K562 (cell line): ENCODE measurements around the gene PPP1CC. TPM values are rescaled to one million over a fixed set of nuclear protein-coding genes. Genes with fewer than 3 reads are reported as not detected.

ENCODE experiments used
- ATAC-seq: fragments of 200-7000 bp; cut with Tn5 transposase; 3 replicates; pipeline ENCODE4 v1.9.1; 2020; ENCODE audit warnings: moderate library complexity
- BruUV-seq: library from RNA; stranded (reverse); fragments of 400-500 nt; replicated peaks from 2 replicates; lab custom pipeline; 2021; lab: Mats Ljungman, UMichigan
- CTCF ChIA-PET: fragments of 300-600 bp; formaldehyde crosslinking; extraction: SDS; loops from one replicate; lab custom pipeline; 2021; ENCODE audit warnings: low intra/inter-chr PET ratio; lab: Yijun Ruan, JAX
- POLR2A ChIA-PET: fragments of 300-600, 350-650 bp; sonication (Branson Sonifier 250); formaldehyde crosslinking; extraction: SDS; loops from one replicate; lab custom pipeline; 2021; ENCODE audit warnings: antibody characterized with exemption, inconsistent platforms; lab: Yijun Ruan, JAX
- DNase-seq, 4 experiments: peaks; one replicate each; pipeline versions ENCODE4 v3.0.0 to v3.0.0-alpha.2; 2011 to 2018; ENCODE audit warnings: low spot score in 3 of 4, mixed read lengths in 3 of 4; ENCODE audit errors: extremely low read depth in 1 of 4
- FAIRE-seq: peaks from 2 replicates; lab custom pipeline; 2011; peaks lifted over from hg19 to GRCh38; lab: Jason Lieb, UNC
- H2AFZ ChIP-seq: 2 replicates; pipeline ENCODE4 v1.6.0; 2011; ENCODE audit warnings: low read depth, low read length, control low read depth, inconsistent platforms
- H3K27ac ChIP-seq: fragments of 200-600 bp; 3 replicates; pipeline ENCODE4 v1.8.0; 2011; ENCODE audit warnings: low read depth, mild to moderate bottlenecking, control low read depth, inconsistent platforms, low read length, moderate library complexity, mixed read lengths; ENCODE audit errors: extremely low read depth
- H3K27me3 ChIP-seq, 2 experiments: fragments of 300-600 bp in 1 of 2; 2 replicates in 1 of 2; 3 replicates in 1 of 2; pipeline versions ENCODE4 v1.6.0 to v1.8.0; 2011; ENCODE audit warnings: inconsistent platforms in 2 of 2, low read length in 2 of 2, mild to moderate bottlenecking in 1 of 2, mixed read lengths in 1 of 2, moderate library complexity in 1 of 2; ENCODE audit not compliant: control insufficient read depth in 2 of 2, insufficient read depth in 2 of 2
- H3K36me3 ChIP-seq: fragments of 300-600 bp; 3 replicates; pipeline ENCODE4 v1.8.0; 2011; ENCODE audit warnings: mild to moderate bottlenecking, low read length, inconsistent platforms; ENCODE audit not compliant: control insufficient read depth, insufficient read depth
- H3K4me1 ChIP-seq, 2 experiments: fragments of 200-600 bp in 1 of 2; replicated peaks in 1 of 2; 2 replicates in 1 of 2; 3 replicates in 1 of 2; pipeline versions ENCODE4 v1.5.1 to v1.8.0; 2011; ENCODE audit warnings: inconsistent platforms in 2 of 2, low read length in 2 of 2, mild to moderate bottlenecking in 1 of 2, mixed read lengths in 1 of 2, moderate library complexity in 1 of 2; ENCODE audit not compliant: control insufficient read depth in 2 of 2, insufficient read depth in 2 of 2
- H3K4me2 ChIP-seq: 2 replicates; pipeline ENCODE4 v1.6.1; 2011; ENCODE audit warnings: low read length, control low read depth, inconsistent platforms, mixed read lengths; ENCODE audit not compliant: insufficient read depth
- H3K4me3 ChIP-seq: fragments of 200-600 bp; sonication (generic), shearing (Covaris generic); 2 replicates; pipeline ENCODE4 v1.5.1; 2016; ENCODE audit warnings: control low read depth, inconsistent platforms
- H3K79me2 ChIP-seq: fragments of 200-600 bp; 3 replicates; pipeline ENCODE4 v1.8.0; 2011; ENCODE audit warnings: low read length, inconsistent platforms; ENCODE audit not compliant: control insufficient read depth, insufficient read depth
- H3K9ac ChIP-seq, 2 experiments: 2 replicates each; pipeline versions ENCODE4 v1.6.0 to v1.6.1; 2011; ENCODE audit warnings: low read depth in 2 of 2, low read length in 2 of 2, control low read depth in 1 of 2, inconsistent platforms in 1 of 2, mild to moderate bottlenecking in 1 of 2, mixed read lengths in 1 of 2; ENCODE audit not compliant: insufficient read depth in 1 of 2
- H3K9me1 ChIP-seq: one replicate; pipeline ENCODE4 v1.6.0; 2011; ENCODE audit warnings: inconsistent platforms, mild to moderate bottlenecking, low read length, moderate library complexity; ENCODE audit not compliant: control insufficient read depth, insufficient read depth
- H3K9me3 ChIP-seq: replicated peaks from 2 replicates; pipeline ENCODE4 v1.5.1; 2011; ENCODE audit warnings: low read depth, low read length, inconsistent platforms; ENCODE audit not compliant: control insufficient read depth, insufficient read depth
- H4K20me1 ChIP-seq: replicated peaks from 2 replicates; pipeline ENCODE4 v1.6.1; 2011; ENCODE audit warnings: low read length, inconsistent platforms, mixed read lengths; ENCODE audit not compliant: control insufficient read depth, insufficient read depth
- CBX3 ChIP-seq, 2 experiments: IDR thresholded peaks; 1 replicate in 1 of 2; 2 replicates in 1 of 2; pipeline ENCODE4 v1.6.1; 2012; ENCODE audit warnings: inconsistent platforms in 2 of 2, low read length in 2 of 2, borderline replicate concordance in 1 of 2, control low read depth in 1 of 2
- HSF4 ChIP-seq: fragments of 250-450 bp; sonication (Bioruptor Pico); IDR thresholded peaks from 2 replicates; pipeline ENCODE4 v2.1.2; 2022; ENCODE audit warnings: mild to moderate bottlenecking, moderate library complexity, borderline replicate concordance
- SIRT6 ChIP-seq: IDR thresholded peaks from one replicate; pipeline ENCODE4 v1.6.1; 2012; ENCODE audit warnings: low read depth, mild to moderate bottlenecking, control low read depth, inconsistent platforms, low read length, moderate library complexity
- SMARCE1 ChIP-seq: fragments of 450-650 bp; IDR thresholded peaks from 2 replicates; pipeline ENCODE4 v1.7.1; 2016; ENCODE audit warnings: mild to moderate bottlenecking
- TBP ChIP-seq: optimal IDR thresholded peaks from 2 replicates; pipeline ENCODE3; 2011; ENCODE audit warnings: low read depth, low read length, improper control_type of control experiment
- ZNF23 ChIP-seq: fragments of 250-450 bp; sonication (Bioruptor Pico); IDR thresholded peaks from 2 replicates; pipeline ENCODE4 v1.4.0; 2020; ENCODE audit warnings: mild to moderate bottlenecking
- ZNF384 ChIP-seq: IDR thresholded peaks from 2 replicates; pipeline ENCODE4 v1.6.1; 2012; ENCODE audit warnings: low read depth, low read length, improper control_type of control experiment
- WGBS: fragments of 100-300 bp; shearing (Covaris generic); methylation state at CpG from one replicate; pipeline ENCODE4 v1.1.6; 2016; ENCODE audit warnings: low coverage, mixed read lengths; ENCODE audit not compliant: insufficient coverage; ENCODE audit errors: missing lambda C conversion rate; 5-methylcytosine and 5-hydroxymethylcytosine counted together
- in situ Hi-C: fragments of 300-500 bp; cut with MboI; formaldehyde crosslinking; loops from 4 replicates; pipeline ENCODE4 v1.15.0; 2018; ENCODE audit warnings: inconsistent platforms, mixed read lengths
- intact Hi-C: fragments of 100-400 bp; cut with micrococcal nuclease; formaldehyde crosslinking; loops from 2 replicates; pipeline ENCODE4 v1.14.2; 2022
- polyA plus RNA-seq, 8 experiments: library from polyadenylated mRNA; depleted of rRNA in 4 of 8; stranded (reverse) in 5 of 8; unstranded in 3 of 8; fragments of >200 nt; fragmentation: Nextera tagmentation in 2 of 8; fragmentation: Illumina TruSeq in 1 of 8; extraction: Ambion mirVana in 2 of 8; extraction: Trizol in 1 of 8; gene quantifications; 2 replicates each; pipeline versions ENCODE4 v1.2.1 to v1.2.3, GENCODE V29; 2011 to 2014; ENCODE audit warnings: inconsistent platforms in 1 of 8, missing spikeins in 1 of 8
- total RNA-seq, 7 experiments: library from RNA; depleted of rRNA in 6 of 7; stranded (reverse); fragments of >200 nt in 6 of 7; fragmentation: Illumina TruSeq in 2 of 7; extraction: Trizol in 2 of 7; gene quantifications; 2 replicates each; pipeline versions ENCODE4 v1.2.1 to v1.2.3, GENCODE V29; 2011 to 2021; ENCODE audit warnings: low replicate concordance in 1 of 7
- TF ChIP-seq, protein P1 (sequence below): sonication (generic); formaldehyde crosslinking; IDR thresholded peaks from 2 replicates; pipeline ENCODE4 v1.9.0; 2022; ENCODE audit warnings: mild to moderate bottlenecking, missing genetic modification reagents

The PPP1CC gene
- total and polyA plus RNA-seq, 9 of the 15 experiments (the other 6 are each of a cell fraction or from before 2014, with no cell fraction given), result 67.4 to 286 (median 195) TPM

DNA sequence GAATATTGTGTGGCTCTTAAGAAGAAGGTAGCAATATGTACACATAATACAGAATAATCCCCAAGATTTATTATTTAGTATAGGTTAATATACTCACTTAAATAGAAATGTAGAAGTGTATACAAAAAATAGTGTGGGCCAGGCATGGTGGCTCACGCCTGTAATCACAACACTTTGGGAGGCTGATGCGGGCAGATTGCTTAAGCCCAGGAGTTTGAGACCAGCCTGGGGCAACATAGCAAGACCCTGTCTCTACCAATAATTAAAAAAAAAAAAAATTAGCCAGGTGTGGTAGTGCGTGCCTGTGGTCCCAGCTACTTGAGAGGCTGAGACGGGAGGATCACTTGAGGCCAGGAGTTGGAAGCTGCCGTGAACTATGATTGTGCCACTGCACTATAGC lies 38.5 kb downstream of the PPP1CC start:
- BruUV-seq, result no TSS peak
- Histone ChIP-seq H3K36me3 (no peaks in the 10 kb centered on the region), H3K4me3 (no peak overlapping the region), H3K79me2 (no peaks in the 10 kb centered on the region), H3K4me1 (peaks cover 11 to 12% of the 10 kb centered on the region in 2 experiments), H3K9me1 (no peaks in the 10 kb centered on the region), H3K9me3 (no peaks in the 10 kb centered on the region), H3K9ac (no peak overlapping the region), H3K27me3 (no peaks in the 10 kb centered on the region), H3K27ac (no peak overlapping the region), H2AFZ (no peak overlapping the region), H4K20me1 (no peaks in the 10 kb centered on the region), H3K4me2 (no peak overlapping the region)
- WGBS, result 46% methylated on average over 5 of the region's 5 CpGs
- ChIA-PET CTCF (no interaction called here), POLR2A (interaction anchor here (0.8 to 2.0 kb wide), 3 partner anchors 13 to 56 kb away, joined by 3 to 8 read pairs (median 3); no protein-coding TSS in a partner anchor)
- in situ Hi-C loops, result no loop called here
- TF ChIP-seq ZNF384 (no peak), TBP (no peak), SIRT6 (no peak), CBX3 (IDR thresholded peaks at IDR 0.05; ENCODE audit: borderline replicate concordance in 1 of 2, low read length in 2 of 2) (no peak), SMARCE1 (no peak), HSF4 (CRISPR knock-in tag) (no peak), ZNF23 (CRISPR knock-in tag) (no peak)
- TF ChIP-seq, protein P1, sequence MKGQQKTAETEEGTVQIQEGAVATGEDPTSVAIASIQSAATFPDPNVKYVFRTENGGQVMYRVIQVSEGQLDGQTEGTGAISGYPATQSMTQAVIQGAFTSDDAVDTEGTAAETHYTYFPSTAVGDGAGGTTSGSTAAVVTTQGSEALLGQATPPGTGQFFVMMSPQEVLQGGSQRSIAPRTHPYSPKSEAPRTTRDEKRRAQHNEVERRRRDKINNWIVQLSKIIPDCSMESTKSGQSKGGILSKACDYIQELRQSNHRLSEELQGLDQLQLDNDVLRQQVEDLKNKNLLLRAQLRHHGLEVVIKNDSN (CRISPR knock-in tag), result no peak
- no peak for ATAC-seq
- no peak for DNase-seq
- intact Hi-C loops, result loop anchor here (1.0 kb wide), 1 partner anchor 122 kb away; no protein-coding TSS in a partner anchor
- FAIRE-seq, result no peak
